Heart left ventricle (tissue), 16 donors: ENCODE results near the gene EPYC. TPM values are rescaled to one million over a fixed set of nuclear protein-coding genes. Genes with fewer than 3 reads are reported as not detected.
"Not testable (repeated sequence)": the region's sequence is repeated elsewhere in the genome, so short reads cannot be mapped to it uniquely, and the experiment has no call there.

Experiments
- ATAC-seq, 4 donors: fragments of 200-7000 bp; cut with Tn5 transposase; one replicate each; pipeline ENCODE4 v1.9.1; 2020 to 2022; ENCODE audit warnings: moderate library complexity in 4 of 4, mild to moderate bottlenecking in 3 of 4, moderate number of reproducible peaks in 1 of 4
- DNase-seq, 5 donors: peaks; one replicate each; pipeline ENCODE4 v3.0.0-alpha.2; 2020
- H3K27ac ChIP-seq, 12 donors: fragments of 200-600 bp; sonication (generic) in 4 of 12; one replicate each; pipeline versions ENCODE4 v1.5.0 to v1.8.0; 2016 to 2022; ENCODE audit warnings: mild to moderate bottlenecking in 2 of 12
- H3K27me3 ChIP-seq, 9 donors: fragments of 200-600 bp; sonication (generic) in 2 of 9; one replicate each; pipeline versions ENCODE4 v1.5.1 to v1.8.0; 2016 to 2022; ENCODE audit warnings: mild to moderate bottlenecking in 3 of 9
- H3K36me3 ChIP-seq, 9 donors: fragments of 200-600 bp; sonication (generic) in 2 of 9; one replicate each; pipeline versions ENCODE4 v1.5.0 to v1.8.0; 2018 to 2022; ENCODE audit warnings: mild to moderate bottlenecking in 2 of 9
- H3K4me1 ChIP-seq, 12 donors: fragments of 200-600 bp; sonication (generic) in 4 of 12; one replicate each; pipeline versions ENCODE4 v1.5.0 to v1.8.0; 2016 to 2022; ENCODE audit warnings: mild to moderate bottlenecking in 3 of 12
- H3K4me3 ChIP-seq, 12 donors: fragments of 200-600 bp; sonication (generic) in 4 of 12; one replicate each; pipeline versions ENCODE4 v1.5.0 to v1.8.0; 2017 to 2022; ENCODE audit warnings: mild to moderate bottlenecking in 9 of 12, moderate library complexity in 4 of 12
- H3K9me3 ChIP-seq, 12 donors: fragments of 200-600 bp; sonication (generic) in 4 of 12; one replicate each; pipeline versions ENCODE4 v1.5.0 to v1.8.0; 2016 to 2022; ENCODE audit warnings: mild to moderate bottlenecking in 1 of 12
- POLR2A ChIP-seq, 2 donors: fragments of 450-650 bp; IDR thresholded peaks; one replicate each; pipeline ENCODE4 v1.6.1; 2017; ENCODE audit warnings: antibody characterized with exemption in 2 of 2, mild to moderate bottlenecking in 2 of 2, moderate library complexity in 2 of 2
- WGBS, 4 donors: extraction: QIAGEN DNeasy Blood & Tissue Kit in 2 of 4; methylation state at CpG; one replicate each; pipeline versions ENCODE4 v1.1.5 to v1.1.7; 2013 to 2018; 5-methylcytosine and 5-hydroxymethylcytosine counted together
- intact Hi-C, 10 donors: fragments of 100-400 bp; cut with DNase I; formaldehyde crosslinking; loops; one replicate each; pipeline versions ENCODE4 v1.11.1 to v1.14.2; 2022
- polyA plus RNA-seq, 2 donors: library from polyadenylated mRNA; stranded (reverse); fragments of 200-250 nt; gene quantifications; one replicate each; pipeline ENCODE4 v1.2.3, GENCODE V29; 2013
- total RNA-seq, 9 donors: library from RNA; depleted of rRNA in 2 of 9; stranded (reverse); fragments of >200 nt in 2 of 9; fragmentation: NEBNext Ultra II Directional in 3 of 9; extraction: Animal tissue kit (Norgen Biotek cat#: 25700) in 3 of 9; gene quantifications; one replicate each; pipeline versions ENCODE4 v1.1.0 to v1.2.4, GENCODE V29; 2016 to 2023
- TF ChIP-seq, protein P1 (sequence below), 12 donors: fragments of 200-600 bp; sonication (generic) in 4 of 12; IDR thresholded peaks; one replicate each; pipeline versions ENCODE4 v1.5.0 to v1.8.0; 2018 to 2022; ENCODE audit warnings: antibody characterized with exemption in 12 of 12, mild to moderate bottlenecking in 5 of 12
- donor health status: ischemic (EF 13 %, LVEDD 7.1; RV severe dilation, severe dysfunction).
- donor health status: healthy with polysubstance abuse.
- donor health status: DM: no; HTN: yes; CAD: no.
- donor health status: DM: no; HTN: no; CAD: no.
- donor health status: ischemic (EF 25% LVEDD 6.9; RV normal size, moderate dysfunction).
- donor health status: ischemic (EF 25% LVEDD 5.7; RV mildly dilated, moderate dysfunction).
- donor health status: healthy.
- donor health status: DM: yes; HTN: yes; CAD: no.
- donor health status: ischemic (EF 35%, LVEDD 5.7; RV mildly dilated, moderate dysfunction).
- donor health status: nonischemic (EF 11% LVEDD 7.7; RV severe dilation, severe dysfunction).
- donor health status: DM: yes; HTN: yes; CAD: no.
- donor health status: PGD.
- donor health status: ischemic (EF 29% LVEDD 5.4; RV normal size, mild dysfunction).
- donor health status: nonischemic (EF 23%, LVEDD 6.1; RV moderate dilation, normal function).

Gene EPYC
- total and polyA plus RNA-seq, 11 donors: not detected

DNA sequence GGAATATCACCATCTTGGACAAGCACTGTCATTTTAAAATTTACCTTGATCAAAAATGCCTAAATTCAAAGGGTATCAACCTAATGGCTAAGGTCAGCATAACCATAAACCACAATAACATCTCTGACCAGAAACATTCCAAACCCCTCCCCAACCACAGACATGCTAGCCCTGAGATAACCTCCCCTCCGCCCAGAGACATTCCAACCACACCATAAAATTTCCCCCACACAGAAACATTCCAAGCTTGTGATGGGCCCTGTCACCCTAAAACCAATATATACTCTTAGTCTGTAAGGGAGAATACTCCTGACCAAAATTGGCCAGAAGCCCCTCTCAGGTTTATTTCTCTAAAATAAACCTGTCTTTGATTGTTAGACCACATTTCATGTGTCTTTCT lies 17.7 kb downstream of the EPYC start:
- Histone ChIP-seq H3K27ac (no peak overlapping the region), H3K27me3 (no peaks in the 10 kb centered on the region), H3K4me1 (peaks cover 0 to 6% (median 0%) of the 10 kb centered on the region in 12 donors), H3K36me3 (no peaks in the 10 kb centered on the region), H3K9me3 (peaks cover 0 to 10% (median 0%) of the 10 kb centered on the region in 12 donors), H3K4me3 (no peak overlapping the region)
- no peak for ATAC-seq
- DNase-seq: no peak
- no peak for TF ChIP-seq POLR2A (IDR thresholded peaks at IDR 0.05)
- TF ChIP-seq, protein P1, sequence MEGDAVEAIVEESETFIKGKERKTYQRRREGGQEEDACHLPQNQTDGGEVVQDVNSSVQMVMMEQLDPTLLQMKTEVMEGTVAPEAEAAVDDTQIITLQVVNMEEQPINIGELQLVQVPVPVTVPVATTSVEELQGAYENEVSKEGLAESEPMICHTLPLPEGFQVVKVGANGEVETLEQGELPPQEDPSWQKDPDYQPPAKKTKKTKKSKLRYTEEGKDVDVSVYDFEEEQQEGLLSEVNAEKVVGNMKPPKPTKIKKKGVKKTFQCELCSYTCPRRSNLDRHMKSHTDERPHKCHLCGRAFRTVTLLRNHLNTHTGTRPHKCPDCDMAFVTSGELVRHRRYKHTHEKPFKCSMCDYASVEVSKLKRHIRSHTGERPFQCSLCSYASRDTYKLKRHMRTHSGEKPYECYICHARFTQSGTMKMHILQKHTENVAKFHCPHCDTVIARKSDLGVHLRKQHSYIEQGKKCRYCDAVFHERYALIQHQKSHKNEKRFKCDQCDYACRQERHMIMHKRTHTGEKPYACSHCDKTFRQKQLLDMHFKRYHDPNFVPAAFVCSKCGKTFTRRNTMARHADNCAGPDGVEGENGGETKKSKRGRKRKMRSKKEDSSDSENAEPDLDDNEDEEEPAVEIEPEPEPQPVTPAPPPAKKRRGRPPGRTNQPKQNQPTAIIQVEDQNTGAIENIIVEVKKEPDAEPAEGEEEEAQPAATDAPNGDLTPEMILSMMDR (IDR thresholded peaks at IDR 0.05): no peak
- intact Hi-C loops: loop anchor here in 2 of 10 donors (10.0 kb wide), 2 partner anchors 118 to 188 kb away; no protein-coding TSS in a partner anchor
- 90 to 100% (median 95%) methylated on average over 1 of the region's 1 CpG for WGBS, 4 donors

DNA sequence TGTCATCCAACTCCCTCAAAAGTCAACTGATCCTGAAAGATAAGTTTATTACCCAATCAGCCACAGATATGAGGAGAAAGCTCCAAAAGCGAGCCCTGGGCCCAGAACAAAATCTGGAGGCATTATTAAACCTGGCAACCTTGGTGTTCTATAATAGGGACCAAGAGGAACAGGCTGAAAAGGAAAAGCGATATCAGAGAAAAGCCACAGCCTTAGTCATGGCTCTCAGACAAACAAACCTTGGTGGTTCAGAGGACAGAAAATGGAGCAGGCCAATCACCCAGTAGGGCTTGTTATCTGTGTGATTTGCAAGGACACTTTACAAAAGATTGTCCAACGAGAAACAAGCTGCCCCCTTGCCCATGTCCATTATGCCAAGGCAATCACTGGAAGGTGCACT lies 19.4 kb downstream of the EPYC start:
- not testable (repeated sequence) for DNase-seq, ATAC-seq, H3K27me3 ChIP-seq, H3K4me3 ChIP-seq, H3K4me1 ChIP-seq, H3K36me3 ChIP-seq, H3K27ac ChIP-seq
- intact Hi-C loops: loop anchor here in 2 of 10 donors (10.0 kb wide), 2 partner anchors 119 to 189 kb away; no protein-coding TSS in a partner anchor
- H3K9me3 ChIP-seq: peaks cover 0 to 10% (median 0%) of the 10 kb centered on the region in 12 donors
- 73 to 85% (median 75%) methylated on average over 3 of the region's 3 CpGs for WGBS, 4 donors

DNA sequence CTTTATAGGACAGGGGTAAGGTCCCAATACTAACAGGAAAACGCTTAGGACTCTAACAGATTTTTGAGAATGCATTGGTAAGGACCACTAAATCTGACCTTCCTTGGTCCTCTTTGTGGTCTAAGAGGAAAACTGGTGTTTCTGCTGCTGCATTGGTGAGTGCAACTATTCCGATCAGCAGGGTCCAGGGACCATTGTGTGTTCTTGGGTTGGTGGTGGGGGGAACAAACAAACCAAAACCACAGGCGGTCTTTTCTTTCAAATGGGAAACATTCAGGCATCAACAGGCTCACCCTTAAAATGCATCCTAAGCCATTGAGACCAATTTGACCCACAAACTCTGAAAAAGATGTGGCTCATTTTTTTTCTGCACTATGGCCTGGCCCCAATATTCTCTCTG lies 20.7 kb downstream of the EPYC start:
- 72 to 84% (median 81%) methylated on average over 3 of the region's 3 CpGs for WGBS, 4 donors
- DNase-seq: no peak
- Histone ChIP-seq H3K4me3 (no peak overlapping the region), H3K36me3 (no peaks in the 10 kb centered on the region), H3K9me3 (peaks cover 0 to 10% (median 0%) of the 10 kb centered on the region in 12 donors), H3K4me1 (peaks cover 0 to 6% (median 0%) of the 10 kb centered on the region in 12 donors), H3K27ac (no peak overlapping the region), H3K27me3 (no peaks in the 10 kb centered on the region)
- intact Hi-C loops: loop anchor here in 3 of 10 donors (5.0 to 10.0 kb wide), 4 partner anchors 121 to 363 kb away; no protein-coding TSS in a partner anchor
- TF ChIP-seq, protein P1 (IDR thresholded peaks at IDR 0.05): no peak
- no peak for TF ChIP-seq POLR2A (IDR thresholded peaks at IDR 0.05)
- ATAC-seq: no peak

DNA sequence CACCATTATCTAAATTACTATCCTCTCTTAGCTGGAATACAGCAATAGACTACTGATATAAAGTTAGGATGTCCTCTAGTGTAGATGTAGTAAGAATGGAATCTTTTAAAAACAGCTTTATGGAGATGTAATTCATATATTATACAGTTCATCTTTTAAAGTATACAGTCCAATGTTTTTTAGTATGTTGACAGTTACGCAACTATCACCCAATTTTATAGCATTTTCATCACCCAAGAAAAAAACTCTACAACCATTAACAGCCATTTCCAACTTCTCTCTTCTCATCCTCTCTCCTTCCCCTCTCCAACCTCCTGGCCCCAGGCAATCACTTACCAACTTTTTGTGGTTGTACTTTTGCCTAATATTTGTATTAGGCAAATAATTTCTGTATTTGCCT lies 22.6 kb downstream of the EPYC start:
- no peak for ATAC-seq
- 95 to 100% (median 98%) methylated on average over 1 of the region's 1 CpG for WGBS, 4 donors
- no peaks in the 10 kb centered on the region for H3K36me3 ChIP-seq

More for the DNA sequence above, 22.6 kb downstream of the EPYC start:
- no peak overlapping the region for H3K27ac ChIP-seq
- TF ChIP-seq, protein P1 (IDR thresholded peaks at IDR 0.05): no peak
- no peak for TF ChIP-seq POLR2A (IDR thresholded peaks at IDR 0.05)
- no peak for DNase-seq
- intact Hi-C loops: loop anchor here in 3 of 10 donors (5.0 to 10.0 kb wide), 4 partner anchors 123 to 365 kb away; no protein-coding TSS in a partner anchor
- peaks cover 0 to 10% (median 0%) of the 10 kb centered on the region in 12 donors for H3K9me3 ChIP-seq
- peaks cover 0 to 17% (median 0%) of the 10 kb centered on the region in 12 donors for H3K4me1 ChIP-seq
- no peaks in the 10 kb centered on the region for H3K27me3 ChIP-seq
- H3K4me3 ChIP-seq: no peak overlapping the region
